Measurements from ENCODE around the gene C2orf92.
"Not testable (repeated sequence)": the region's sequence is repeated elsewhere in the genome, so short reads cannot be mapped to it uniquely, and the experiment has no call there.

Gene C2orf92

DNA sequence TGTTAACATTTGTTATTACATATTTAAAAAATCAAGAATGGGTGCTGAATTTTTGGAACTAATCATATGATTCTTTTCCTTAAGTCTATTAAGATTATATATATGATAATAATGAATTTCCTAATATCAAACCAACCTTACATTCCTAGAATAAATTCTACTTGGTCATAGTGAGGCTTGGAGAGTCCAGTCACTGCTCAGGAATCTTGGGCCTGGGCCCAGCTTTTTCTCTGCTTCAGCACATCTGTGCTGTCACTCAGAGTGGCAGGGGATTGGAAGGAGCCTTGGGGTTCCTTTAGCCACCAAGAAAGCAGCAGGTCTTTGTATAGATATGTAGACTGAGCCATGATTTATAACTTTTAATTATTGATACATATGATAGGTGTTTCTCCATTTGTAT is 24.0 kb downstream of the C2orf92 start:
- no peak for DNase-seq (ENCODE audit: low read depth in 3 of 3, low spot score in 1 of 3)

DNA sequence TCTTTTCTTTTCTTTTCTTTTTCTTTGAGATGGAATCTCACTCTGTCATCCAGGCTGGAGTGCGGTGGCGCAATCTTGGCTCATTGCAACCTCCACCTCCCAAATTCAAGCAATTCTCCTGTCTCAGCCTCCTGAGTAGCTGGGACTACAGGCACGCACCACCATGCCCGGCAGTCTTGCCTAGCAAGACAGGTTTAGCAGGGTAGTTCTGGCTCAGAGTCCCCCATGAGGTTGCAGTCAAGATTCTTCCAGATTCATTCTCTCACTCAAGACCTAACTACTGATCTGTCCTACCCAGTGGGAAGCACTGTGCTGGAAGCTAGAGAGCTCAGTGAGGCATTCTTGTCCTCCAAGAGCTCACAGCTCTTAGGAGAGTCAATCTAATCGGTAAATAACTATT is 26.2 kb downstream of the C2orf92 start:
- no peak for DNase-seq (ENCODE audit: low read depth in 3 of 3, low spot score in 1 of 3)

DNA sequence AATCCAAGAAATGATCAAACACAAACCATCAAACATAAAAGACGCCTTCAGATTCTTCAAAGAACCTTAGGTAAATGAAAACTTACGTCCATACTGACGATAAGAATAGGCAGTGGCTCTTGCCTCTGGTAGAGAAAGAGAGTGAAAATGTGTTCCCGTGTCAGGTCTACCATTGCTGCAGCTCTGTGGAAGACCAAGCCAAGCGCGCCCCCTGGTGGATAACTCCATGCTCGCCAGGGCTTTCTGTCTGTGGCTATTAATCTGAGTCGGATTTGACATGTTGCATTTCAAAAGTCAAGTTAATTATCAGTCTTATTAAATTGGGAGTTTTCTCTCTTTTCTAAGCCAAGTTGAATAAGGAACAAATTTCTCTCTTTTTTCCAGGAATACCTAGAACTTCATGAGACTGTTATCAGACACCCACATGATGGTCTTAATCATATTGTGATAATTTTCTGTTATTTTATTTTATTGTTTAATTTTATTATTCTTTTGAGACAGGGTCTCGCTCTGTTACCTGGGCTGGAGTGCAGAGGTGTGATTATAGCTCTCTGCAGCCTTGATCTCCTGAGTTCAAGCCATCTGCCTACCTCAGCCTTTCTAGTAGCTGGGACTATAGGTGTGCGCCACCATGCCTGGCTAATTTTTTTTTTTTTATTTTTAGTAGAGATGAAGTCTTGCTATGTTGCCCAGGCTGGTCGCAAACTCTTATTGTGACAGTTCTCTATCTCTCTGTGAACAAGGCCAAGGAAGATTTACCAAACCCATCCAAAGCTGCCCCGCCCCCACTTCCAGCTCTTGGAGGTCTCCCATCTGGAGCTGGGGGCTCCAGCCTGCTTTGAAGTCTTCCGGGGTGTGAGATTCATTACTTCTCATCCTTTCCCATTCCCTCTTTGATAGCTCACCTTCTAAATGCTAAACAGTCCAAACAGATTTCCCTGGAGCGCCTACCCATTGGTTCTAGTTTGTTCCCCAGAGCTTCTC is 28.0 kb downstream of the C2orf92 start:
- peak; percentile 83 to 95 (median 85) for DNase-seq (ENCODE audit: low read depth in 3 of 3, low spot score in 1 of 3)

DNA sequence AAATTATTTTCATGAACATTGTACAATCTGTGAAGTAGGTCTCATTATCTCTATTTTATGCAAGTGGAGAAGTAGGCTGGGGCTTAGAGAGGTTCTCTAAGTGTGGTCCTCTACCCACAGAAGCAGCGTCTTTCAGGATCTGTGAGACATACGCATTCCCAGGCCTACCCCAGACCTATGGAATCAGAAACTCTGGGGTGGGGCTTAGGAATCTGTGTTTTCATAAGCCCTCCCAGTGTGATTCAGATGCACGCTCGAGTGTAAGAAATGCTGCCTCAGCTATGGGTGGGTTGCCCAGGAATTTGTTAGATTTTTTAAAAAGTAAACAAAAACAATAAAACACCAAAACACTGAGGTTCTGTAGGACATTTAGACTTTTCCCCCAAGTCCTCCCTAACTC is 29.0 kb downstream of the C2orf92 start:
- DNase-seq (ENCODE audit: low read depth in 3 of 3, low spot score in 1 of 3) = no peak

DNA sequence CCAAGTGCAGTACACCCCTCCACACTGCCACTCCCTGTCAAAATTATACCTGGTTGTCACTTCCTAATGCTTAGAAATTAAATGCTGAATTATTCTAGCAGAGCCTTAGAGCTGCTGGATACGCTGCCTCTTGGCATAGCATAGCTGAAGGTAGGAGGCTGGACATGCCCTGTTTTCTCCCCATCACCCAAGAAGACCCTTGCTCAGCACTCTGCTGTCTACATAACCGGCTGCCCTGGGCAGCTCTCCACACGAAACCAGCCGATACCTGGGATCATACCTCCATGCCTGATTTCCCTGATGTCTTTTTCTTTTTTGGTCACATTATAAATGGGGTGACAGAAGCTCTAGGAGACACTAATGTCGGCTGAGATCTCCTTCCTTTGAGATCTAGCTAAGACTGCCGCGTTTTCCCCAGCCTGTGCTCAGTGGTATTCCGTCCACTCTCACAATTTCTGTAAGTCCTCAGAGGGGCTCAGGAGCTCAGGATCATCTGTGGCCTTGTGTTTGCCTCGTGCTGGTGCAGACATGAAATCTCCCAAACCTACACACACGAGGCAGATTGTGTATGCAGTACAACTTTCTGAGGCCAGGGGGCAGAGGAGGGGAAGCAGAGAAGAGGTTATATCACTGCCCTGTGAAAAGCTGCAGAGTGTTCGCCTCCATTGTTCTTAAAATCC is 30.4 kb downstream of the C2orf92 start:
- peak in 1 of 3 donors; percentile 49 for DNase-seq (ENCODE audit: low read depth in 3 of 3, low spot score in 1 of 3)

DNA sequence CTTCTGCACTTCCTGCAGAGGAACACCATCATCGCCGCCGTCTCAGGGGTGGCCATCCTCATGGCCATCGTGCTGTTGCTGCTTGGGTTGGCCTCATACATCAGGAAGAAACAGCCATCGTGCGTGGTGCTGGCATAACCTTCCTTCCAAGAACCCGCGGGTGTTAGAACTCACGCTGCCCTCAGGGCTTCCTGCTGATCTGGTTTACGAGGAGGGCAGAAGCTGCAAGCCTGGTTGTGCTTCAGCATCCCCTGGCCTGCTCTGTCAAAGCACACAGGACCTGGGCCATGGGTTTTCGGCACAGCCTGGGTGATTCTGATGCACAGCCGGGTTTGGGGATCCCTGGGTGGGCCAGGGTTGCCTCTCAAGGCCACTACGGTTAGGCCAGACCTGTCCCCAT is 31.7 kb downstream of the C2orf92 start:
- no peak for DNase-seq (ENCODE audit: low read depth in 3 of 3, low spot score in 1 of 3)

DNA sequence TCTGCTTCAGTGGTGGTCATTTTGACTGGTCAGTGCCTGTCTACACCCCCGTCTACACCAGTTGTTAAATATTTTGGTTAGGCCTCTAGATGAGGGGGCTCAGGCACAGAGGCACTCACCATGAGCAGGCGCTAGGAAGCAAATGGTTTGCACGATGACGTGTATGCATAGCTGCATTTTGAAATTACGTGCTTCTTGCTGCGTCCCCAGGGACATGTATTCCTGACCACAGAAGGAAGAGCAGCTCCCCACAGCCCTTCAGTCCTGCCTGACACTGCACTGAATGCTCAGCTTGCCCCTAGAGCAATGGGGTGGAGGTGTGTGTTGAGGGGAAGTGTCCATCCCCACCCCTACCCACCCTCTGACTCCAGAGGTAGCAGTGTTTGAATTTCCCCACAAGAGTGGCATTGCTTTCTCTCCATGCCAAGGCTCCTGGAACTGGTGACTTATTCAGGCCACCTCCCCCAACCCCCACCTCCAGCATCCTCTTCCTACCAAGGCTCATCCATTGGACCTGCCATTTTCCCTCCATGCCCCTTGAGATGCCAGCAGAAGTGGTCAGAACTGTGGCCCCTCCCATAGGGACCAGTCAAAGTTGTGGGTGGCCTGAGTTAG is 32.4 kb downstream of the C2orf92 start:
- no peak for DNase-seq (ENCODE audit: low read depth in 3 of 3, low spot score in 1 of 3)

DNA sequence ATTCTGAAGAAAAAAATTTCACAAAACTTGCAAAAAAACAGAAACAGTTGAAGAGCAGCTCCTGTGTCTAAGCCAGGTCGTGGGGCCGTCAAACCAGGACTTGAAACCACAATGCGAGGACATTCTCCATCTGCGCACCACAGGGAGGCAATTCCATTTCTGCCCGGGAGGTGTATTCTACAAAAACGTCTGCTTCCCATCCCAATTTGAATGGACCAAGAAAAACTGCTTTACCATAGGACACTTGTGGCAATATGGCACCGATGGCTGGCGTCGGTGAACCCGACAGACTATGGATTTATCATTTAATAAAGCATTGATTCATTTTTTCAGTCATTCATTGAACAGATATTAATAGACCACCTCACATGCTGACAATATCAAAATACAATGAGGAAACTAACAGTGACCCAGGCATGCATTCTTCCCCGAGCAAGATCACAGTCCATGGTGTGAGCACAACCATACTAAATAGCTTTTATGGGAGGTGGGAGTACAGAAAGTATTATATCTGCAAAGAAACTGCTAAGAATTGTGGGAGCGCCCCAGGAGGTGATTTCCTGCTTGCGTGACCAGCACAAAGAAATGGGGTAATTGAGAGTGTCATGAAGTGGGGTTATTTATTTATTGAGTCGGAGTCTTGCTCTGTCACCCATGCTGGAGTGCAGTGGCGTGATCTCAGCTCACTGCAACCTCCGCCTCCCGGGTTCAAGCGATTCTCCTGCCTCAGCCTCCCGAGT is 33.4 kb downstream of the C2orf92 start:
- no peak for DNase-seq (ENCODE audit: low read depth in 3 of 3, low spot score in 1 of 3)

DNA sequence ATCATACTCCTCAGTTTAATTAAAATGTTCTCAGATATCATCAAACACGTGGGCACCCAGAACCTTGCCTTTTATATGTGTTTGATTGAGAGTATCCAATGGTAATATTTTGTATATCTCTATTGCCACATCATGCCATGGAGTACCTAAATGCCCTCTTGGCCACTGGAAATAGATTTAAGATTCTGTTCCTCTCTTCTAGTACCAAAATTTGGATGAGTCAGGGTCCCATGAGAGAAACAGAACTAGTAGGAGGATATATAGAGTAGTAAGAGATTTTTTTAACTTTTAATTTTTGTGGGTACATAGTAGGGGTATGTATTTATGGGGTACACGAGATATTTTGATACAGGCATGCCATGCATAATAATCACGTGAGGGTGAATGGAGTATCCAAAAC is 34.2 kb downstream of the C2orf92 start:
- DNase-seq (ENCODE audit: low read depth in 3 of 3, low spot score in 1 of 3) = no peak

DNA sequence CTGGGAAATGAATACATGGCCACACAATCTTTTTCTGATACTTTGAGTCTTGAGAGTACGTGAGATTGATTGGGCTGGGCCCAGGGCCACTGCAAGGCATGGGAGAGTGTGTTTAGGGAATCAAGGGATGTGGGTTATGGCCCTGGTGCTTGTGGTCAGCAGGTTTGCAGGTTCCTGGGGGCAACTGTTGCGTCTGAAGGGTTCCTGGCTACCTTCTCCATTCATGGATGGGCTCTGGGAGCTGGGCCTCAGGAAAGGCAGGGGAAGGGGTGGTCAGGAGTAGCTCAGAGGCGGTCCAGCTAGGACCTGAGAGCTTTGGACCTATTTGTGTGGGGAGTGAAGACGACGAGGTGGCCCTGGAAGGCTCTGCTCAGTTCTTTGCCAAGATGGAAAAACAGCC is 35.5 kb downstream of the C2orf92 start:
- DNase-seq (ENCODE audit: low read depth in 3 of 3, low spot score in 1 of 3) = no peak

DNA sequence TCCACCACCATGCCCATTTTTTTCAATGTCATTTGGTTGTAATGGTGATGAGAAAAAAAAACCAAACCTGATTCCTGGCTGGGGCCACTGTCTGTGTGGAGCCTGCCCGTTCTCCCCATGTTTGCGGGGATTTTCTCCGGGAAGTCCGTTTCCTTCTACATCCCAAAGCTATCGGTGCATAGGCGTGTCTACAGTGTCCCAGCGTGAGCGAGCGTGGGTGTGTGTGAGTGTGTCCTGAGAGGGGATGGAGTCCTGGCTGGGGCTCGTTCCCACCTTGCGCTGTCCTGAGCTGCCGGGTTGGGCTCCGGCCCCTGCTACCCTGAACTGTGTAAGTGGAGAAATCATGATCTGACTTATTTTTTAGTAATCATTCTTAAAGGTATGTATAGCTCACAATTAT is 36.6 kb downstream of the C2orf92 start:
- DNase-seq (ENCODE audit: low read depth in 3 of 3, low spot score in 1 of 3) = no peak

DNA sequence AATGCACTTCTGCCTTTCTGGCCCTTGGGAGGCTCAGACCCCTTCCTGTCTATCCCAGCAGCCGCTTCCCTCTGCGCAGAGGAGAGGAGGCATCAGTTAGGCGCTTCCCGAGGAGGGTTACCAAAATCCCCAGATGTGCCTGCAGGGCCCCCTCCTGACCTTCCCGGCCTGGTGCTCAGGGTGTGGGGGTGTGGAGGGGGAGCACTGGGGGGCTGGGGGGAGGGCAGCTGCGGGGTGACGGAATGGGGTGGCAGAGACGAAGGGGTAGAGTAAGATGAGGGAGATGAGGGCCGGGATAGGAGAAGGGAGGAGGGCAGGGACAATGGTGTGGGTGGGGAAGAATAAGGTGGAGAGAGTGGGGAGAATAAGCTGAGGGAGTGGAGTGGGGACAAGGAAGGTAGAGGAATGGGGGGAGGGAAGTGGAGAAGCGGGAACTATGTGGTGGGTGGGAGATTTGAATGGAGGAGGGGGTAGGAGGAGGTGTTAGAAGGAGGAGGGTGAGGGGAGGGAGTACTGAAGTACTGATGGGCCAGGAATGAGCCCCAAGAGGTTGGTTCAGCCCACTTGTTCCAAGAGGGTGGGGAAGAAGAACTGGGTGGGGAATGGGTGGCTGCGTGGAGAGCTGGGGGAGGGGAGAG is 37.3 kb downstream of the C2orf92 start:
- DNase-seq (ENCODE audit: low read depth in 3 of 3, low spot score in 1 of 3) = no peak

DNA sequence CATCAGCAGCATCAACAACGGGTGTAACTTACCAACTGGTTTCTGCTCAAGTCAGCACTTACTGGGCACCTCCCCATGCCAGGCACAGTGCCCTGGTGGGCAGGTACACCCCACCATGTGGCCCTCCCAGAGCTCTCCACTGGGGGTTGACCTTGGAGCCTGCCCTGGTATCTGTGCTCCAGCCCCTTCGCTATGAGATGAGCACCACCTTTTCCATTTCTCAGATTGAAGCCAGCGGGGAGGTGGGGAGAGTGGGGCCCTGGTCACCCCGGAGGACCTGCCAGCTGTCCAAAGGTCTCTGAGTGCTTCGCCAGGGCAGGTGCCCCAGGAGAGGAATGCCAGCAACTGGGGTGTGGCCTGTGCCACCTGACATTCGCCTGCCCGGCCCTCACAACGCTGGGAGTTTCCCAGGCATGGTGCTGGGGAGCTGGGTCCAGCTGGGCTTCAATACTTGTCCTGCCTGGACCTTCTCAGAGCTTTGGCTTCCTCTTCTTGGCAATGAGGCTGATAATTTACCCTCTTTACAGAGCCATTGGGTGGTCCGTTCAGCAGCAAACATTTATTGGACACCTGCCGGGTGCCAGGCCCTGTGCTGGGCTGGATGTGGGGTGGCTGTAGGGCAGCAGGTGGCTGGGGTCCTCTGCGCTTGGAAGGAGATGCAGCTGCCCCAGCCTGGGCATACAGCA is 38.0 kb downstream of the C2orf92 start:
- no peak for DNase-seq (ENCODE audit: low read depth in 3 of 3, low spot score in 1 of 3)

DNA sequence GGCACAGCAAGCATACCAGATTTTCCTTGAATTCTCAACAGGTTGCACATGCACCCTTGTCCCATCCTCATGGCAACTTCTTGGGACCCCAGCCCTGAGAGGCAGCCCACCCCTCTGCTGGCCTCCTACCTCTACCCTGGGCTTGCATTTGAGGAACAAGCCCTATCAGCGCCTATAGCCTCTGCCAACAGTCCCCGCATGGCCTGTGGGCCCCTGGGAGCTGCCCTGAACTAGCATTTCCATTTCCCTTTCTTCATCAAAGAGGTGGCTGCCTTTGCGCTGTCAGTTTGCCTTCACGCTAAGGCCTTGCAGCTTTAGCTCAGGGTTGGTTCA is 38.5 kb downstream of the C2orf92 start:
- no peak for DNase-seq (ENCODE audit: low read depth in 3 of 3, low spot score in 1 of 3)

DNA sequence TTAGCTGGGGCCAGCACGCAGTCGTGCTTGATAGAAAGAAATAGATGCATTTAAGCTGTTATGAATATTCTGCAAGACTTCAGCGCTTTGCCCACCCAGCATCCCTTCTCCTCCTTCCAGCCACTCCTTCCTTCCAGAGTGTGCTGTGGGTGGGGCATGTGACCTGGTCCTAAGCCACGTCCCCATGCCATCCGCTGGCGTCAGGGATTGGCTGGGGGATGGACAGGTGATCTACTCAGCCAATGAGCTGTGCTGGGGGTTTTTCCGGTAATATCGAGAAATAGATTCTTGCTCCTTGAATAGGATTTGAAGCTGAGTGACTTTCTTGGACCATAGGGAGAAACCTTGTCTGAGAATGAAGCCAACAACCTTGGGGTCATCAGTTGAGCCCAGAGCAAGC is 39.1 kb downstream of the C2orf92 start:
- no peak for DNase-seq (ENCODE audit: low read depth in 3 of 3, low spot score in 1 of 3)

DNA sequence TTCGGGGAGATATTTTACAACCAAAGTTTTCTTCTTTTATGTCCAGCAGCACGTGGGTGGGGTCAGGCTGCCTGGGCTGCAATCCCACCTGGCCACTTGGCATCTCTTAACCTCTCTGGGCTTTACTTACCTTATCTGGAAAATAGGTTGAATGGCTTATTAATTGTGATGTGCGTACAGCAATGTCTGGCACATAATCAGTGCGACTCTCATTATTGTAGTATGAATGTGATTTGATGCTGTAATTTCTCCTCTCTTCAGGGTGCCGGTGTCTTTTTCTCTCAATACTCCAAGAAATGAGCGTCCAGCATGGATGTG is 41.8 kb downstream of the C2orf92 start:
- no peak for DNase-seq (ENCODE audit: low read depth in 3 of 3, low spot score in 1 of 3)

DNA sequence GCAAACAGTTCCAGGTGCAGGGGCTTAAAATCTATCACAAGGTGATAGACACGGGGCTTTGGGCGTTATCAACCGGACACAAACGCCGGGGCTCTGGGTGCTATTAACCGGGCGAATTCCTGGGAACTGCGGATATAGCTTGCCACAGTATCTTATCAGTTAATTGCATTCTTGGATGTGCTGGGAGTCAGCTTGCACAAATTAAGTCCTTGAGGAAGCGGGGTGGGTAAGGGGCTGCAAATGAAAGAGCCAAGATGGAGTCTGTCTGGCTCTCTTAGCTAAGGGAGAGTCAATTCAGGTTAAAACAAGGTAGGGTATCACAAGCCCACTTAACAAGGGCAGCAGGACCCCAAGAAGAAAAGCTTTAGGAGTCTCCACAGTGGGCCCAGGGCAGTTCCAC is 42.7 kb downstream of the C2orf92 start:
- not testable (repeated sequence) for DNase-seq (ENCODE audit: low read depth in 3 of 3, low spot score in 1 of 3)

DNA sequence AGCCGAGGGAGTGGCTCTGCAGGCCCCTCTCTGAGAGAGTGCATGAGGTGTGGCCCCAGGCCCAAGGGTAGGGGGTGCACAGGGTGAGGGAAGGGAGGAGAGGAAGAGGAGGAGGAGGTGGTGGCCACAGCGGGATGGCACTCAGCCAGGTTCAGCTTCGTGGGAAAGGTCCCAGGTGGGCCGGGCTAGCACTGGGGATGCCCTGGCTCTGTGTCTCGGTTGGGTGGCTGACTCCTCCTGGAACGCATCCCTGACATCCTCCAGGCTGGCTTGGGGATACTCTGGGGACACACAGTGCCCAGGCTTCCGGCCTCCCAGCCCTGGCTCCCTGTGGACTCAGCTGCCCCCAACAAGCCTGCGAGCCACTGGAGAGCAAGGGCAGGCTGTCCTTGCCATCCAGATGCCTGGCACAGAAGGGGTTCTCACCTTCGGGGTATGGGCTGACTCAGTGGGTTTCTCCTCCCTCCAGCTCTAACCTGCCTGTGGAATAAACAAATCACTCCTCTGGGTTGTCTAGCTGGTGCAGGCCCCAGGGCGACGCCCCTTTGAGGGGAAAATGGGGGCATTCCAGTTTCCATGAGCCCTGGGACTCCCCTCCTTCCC is 43.3 kb downstream of the C2orf92 start:
- DNase-seq (ENCODE audit: low read depth in 3 of 3, low spot score in 1 of 3) = no peak

DNA sequence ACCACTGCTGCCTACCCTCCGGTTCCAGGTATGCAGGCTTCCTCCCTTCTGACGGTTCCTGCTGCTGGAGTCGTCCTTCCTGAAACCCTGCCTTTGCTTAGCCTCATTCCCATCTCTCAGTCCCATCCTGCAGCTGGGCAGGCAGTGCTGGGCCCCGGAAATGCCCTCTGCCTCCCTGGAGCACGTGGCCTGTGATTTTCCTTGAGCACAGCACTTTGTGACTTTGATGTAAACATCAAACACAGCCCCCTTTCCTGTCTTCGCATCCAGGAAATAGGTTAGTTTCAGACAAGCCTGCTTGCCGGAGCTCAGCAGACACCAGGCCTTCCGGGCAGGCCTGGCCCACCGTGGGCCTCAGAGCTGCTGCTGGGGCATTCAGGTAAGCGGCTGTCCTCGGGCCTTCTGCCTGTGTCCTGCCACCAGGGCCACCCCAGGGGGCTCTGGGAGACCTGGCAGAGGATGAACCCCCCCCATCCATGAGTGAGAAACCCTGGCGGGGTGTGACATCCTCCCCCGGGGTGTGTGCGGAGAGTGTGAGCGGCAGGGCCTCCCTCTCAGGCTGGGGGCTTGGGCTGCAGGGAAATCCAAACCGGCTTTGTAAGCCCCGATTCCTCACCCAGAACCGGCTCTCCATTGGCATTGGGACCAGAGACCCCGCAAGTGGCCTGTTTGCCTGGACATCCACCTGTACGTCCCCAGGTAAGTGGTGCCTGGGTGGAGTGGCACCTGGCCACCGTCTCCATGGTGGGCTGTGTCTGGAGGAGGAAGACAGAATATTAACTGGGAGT is 44.0 kb downstream of the C2orf92 start, which contains the start of gene ZAP70:
TSS of gene ZAP70 (plus strand) at position 281 of the 788 bp plus-strand sequence. CDS start 10,461 bp downstream, outside the sequence.
- DNase-seq (ENCODE audit: low read depth in 3 of 3, low spot score in 1 of 3) = peak; percentile 38 to 50 (median 39)

All from stimulated activated CD4-positive, alpha-beta T cell treated with anti-CD3 and anti-CD28 coated beads, TNF-alpha, amount 100 ng/mL, for 1 hour (primary cell).